ENCODE results near the gene G0S2.

The G0S2 gene

GRCh38 chr1:209673631-209674417 is 1.4 kb upstream of the G0S2 start:
- no peak for DNase-seq (ENCODE audit: low spot score)
- TF ChIP-seq CTCF (IDR thresholded peaks at IDR 0.05; ENCODE audit: borderline replicate concordance, control extremely low read depth, extremely low read depth, insufficient read depth, missing control alignments), result no peak
- in situ Hi-C loops (cut with MboI; ENCODE audit: low sequenced_read_pairs, unreplicated experiment), result no loop called here

- peak; percentile 36 for DNase-seq (ENCODE audit: low spot score)
- no peak for TF ChIP-seq CTCF (IDR thresholded peaks at IDR 0.05; ENCODE audit: borderline replicate concordance, control extremely low read depth, extremely low read depth, insufficient read depth, missing control alignments)
- in situ Hi-C loops (cut with MboI; ENCODE audit: low sequenced_read_pairs, unreplicated experiment), result no loop called here
Observed at GRCh38 chr1:209675565-209676154, 448 bp downstream of the G0S2 start.

- TF ChIP-seq CTCF (IDR thresholded peaks at IDR 0.05; ENCODE audit: borderline replicate concordance, control extremely low read depth, extremely low read depth, insufficient read depth, missing control alignments), result no peak
- DNase-seq (ENCODE audit: low spot score), result no peak
- in situ Hi-C loops (cut with MboI; ENCODE audit: low sequenced_read_pairs, unreplicated experiment), result no loop called here
Observed at GRCh38 chr1:209678981-209679539, 3.8 kb downstream of the G0S2 start.

GRCh38 chr1:209685821-209686220 is 10.6 kb downstream of the G0S2 start:
- TF ChIP-seq CTCF (IDR thresholded peaks at IDR 0.05; ENCODE audit: borderline replicate concordance, control extremely low read depth, extremely low read depth, insufficient read depth, missing control alignments), result no peak
- no peak for DNase-seq (ENCODE audit: low spot score)
- in situ Hi-C loops (cut with MboI; ENCODE audit: low sequenced_read_pairs, unreplicated experiment), result no loop called here

- TF ChIP-seq CTCF (IDR thresholded peaks at IDR 0.05; ENCODE audit: borderline replicate concordance, control extremely low read depth, extremely low read depth, insufficient read depth, missing control alignments), result no peak
- no peak for DNase-seq (ENCODE audit: low spot score)
- in situ Hi-C loops (cut with MboI; ENCODE audit: low sequenced_read_pairs, unreplicated experiment), result no loop called here
Observed at GRCh38 chr1:209686322-209686721, 11.1 kb downstream of the G0S2 start.

GRCh38 chr1:209688746-209689234 is 13.6 kb downstream of the G0S2 start:
- in situ Hi-C loops (cut with MboI; ENCODE audit: low sequenced_read_pairs, unreplicated experiment), result no loop called here
- TF ChIP-seq CTCF (IDR thresholded peaks at IDR 0.05; ENCODE audit: borderline replicate concordance, control extremely low read depth, extremely low read depth, insufficient read depth, missing control alignments), result no peak
- no peak for DNase-seq (ENCODE audit: low spot score)

Measured in GM13976 (cell line).